ENCODE data around the gene PADI4.

Gene PADI4

GRCh38 chr1:17282836-17283235, 25.2 kb upstream of the PADI4 start:
- DNase-seq = no peak

GRCh38 chr1:17286646-17287045, 21.4 kb upstream of the PADI4 start:
- DNase-seq = no peak

- no peak for DNase-seq
Observed at GRCh38 chr1:17287130-17287776, 20.7 kb upstream of the PADI4 start.

GRCh38 chr1:17289721-17290120, 18.3 kb upstream of the PADI4 start:
- no peak for DNase-seq

GRCh38 chr1:17290553-17290952, 17.4 kb upstream of the PADI4 start:
- DNase-seq = no peak

GRCh38 chr1:17292299-17293160, 15.5 kb upstream of the PADI4 start:
- DNase-seq = no peak

- DNase-seq = peak; percentile 6
Observed at GRCh38 chr1:17293681-17294425, 14.1 kb upstream of the PADI4 start.

GRCh38 chr1:17295292-17295691, 12.7 kb upstream of the PADI4 start:
- no peak for DNase-seq

GRCh38 chr1:17296086-17296485, 11.9 kb upstream of the PADI4 start:
- DNase-seq = no peak

- no peak for DNase-seq
Observed at GRCh38 chr1:17297991-17298390, 10.0 kb upstream of the PADI4 start.

- DNase-seq = no peak
Observed at GRCh38 chr1:17301767-17302166, 6.2 kb upstream of the PADI4 start.

- no peak for DNase-seq
Observed at GRCh38 chr1:17304151-17304825, 3.7 kb upstream of the PADI4 start.

GRCh38 chr1:17304826-17305175, 3.2 kb upstream of the PADI4 start:
- DNase-seq = no peak

GRCh38 chr1:17305576-17306095, 2.4 kb upstream of the PADI4 start:
- no peak for DNase-seq

GRCh38 chr1:17306407-17306806, 1.6 kb upstream of the PADI4 start:
- no peak for DNase-seq

- no peak for DNase-seq
Observed at GRCh38 chr1:17306921-17307320, 1.1 kb upstream of the PADI4 start.

GRCh38 chr1:17307329-17307728, 668 bp upstream of the PADI4 start:
- DNase-seq = no peak

- DNase-seq = no peak
Observed at GRCh38 chr1:17308593-17308992, 596 bp downstream of the PADI4 start.

- no peak for DNase-seq
Observed at GRCh38 chr1:17309426-17310067, 1.6 kb downstream of the PADI4 start.

- DNase-seq = no peak
Observed at GRCh38 chr1:17310068-17310640, 2.2 kb downstream of the PADI4 start.

GRCh38 chr1:17313530-17314309, 5.7 kb downstream of the PADI4 start:
- DNase-seq = no peak
